HFFc6 (cell line): ENCODE results near the gene HKDC1. TPM values are rescaled to one million over a fixed set of nuclear protein-coding genes. Genes with fewer than 3 reads are reported as not detected.

Experiments used
- DNase-seq: peaks from one replicate; pipeline ENCODE4 v3.0.0-alpha.2; 2018
- H3K27ac Mint-ChIP-seq: 2 replicates; pipeline ENCODE4 v1.8.0; 2020; ENCODE audit warnings: mild to moderate bottlenecking, mixed read lengths
- H3K27me3 Mint-ChIP-seq: 2 replicates; pipeline ENCODE4 v1.8.0; 2021; ENCODE audit warnings: mild to moderate bottlenecking, moderate library complexity, mixed read lengths; ENCODE audit not compliant: insufficient read depth
- H3K36me3 Mint-ChIP-seq: 2 replicates; pipeline ENCODE4 v1.8.0; 2021; ENCODE audit warnings: low read depth, mixed read lengths
- H3K4me1 Mint-ChIP-seq: 2 replicates; pipeline ENCODE4 v1.8.0; 2020; ENCODE audit warnings: low read depth, mixed read lengths
- H3K4me3 Mint-ChIP-seq: 2 replicates; pipeline ENCODE4 v1.8.0; 2020; ENCODE audit warnings: mild to moderate bottlenecking, moderate library complexity, mixed read lengths
- H3K9me3 Mint-ChIP-seq: 2 replicates; pipeline ENCODE4 v1.8.0; 2020; ENCODE audit warnings: mild to moderate bottlenecking, mixed read lengths
- CTCF ChIP-seq: fragments of 200-600 bp; sonication (generic); IDR thresholded peaks from 2 replicates; pipeline ENCODE4 v1.5.0; 2021; ENCODE audit warnings: antibody characterized with exemption, mild to moderate bottlenecking
- total RNA-seq, 6 experiments: library from RNA; stranded (reverse); fragmentation: NEBNext Ultra II Directional; extraction: Animal tissue kit (Norgen Biotek cat#: 25700); gene quantifications; 2 replicates in 1 of 6; 3 replicates in 5 of 6; pipeline ENCODE4 v1.2.3, GENCODE V29; 2021

HKDC1 gene
- total RNA-seq, 6 experiments from 2014 or later, result 0.09 to 0.54 (median 0.42) TPM

DNA sequence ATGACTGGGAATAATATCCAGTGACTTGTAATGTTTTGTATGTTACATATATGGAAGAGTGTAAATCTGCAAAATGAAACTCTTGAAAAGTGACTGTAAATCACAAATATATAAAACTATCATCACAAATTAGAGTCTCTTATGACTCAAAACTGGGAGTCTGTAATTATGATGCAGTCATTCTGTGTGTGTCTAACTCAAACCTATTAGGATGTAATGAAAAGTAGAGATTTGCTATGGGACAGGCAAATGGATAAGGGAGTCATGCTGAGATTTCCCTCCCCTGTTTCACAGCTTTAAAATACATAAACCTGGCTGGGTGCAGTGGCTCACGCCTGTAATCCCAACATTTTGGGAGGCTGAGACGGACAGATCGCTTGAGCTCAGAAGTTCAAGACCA is 8.6 kb upstream of the HKDC1 start:
- peaks cover 15% of the 10 kb centered on the region for H3K4me1 Mint-ChIP-seq
- no peak for TF ChIP-seq CTCF
- H3K4me3 Mint-ChIP-seq, result no peak overlapping the region
- peaks cover 19% of the 10 kb centered on the region for H3K36me3 Mint-ChIP-seq
- no peak overlapping the region for H3K27ac Mint-ChIP-seq
- DNase-seq, result no peak
- H3K27me3 Mint-ChIP-seq, result no peaks in the 10 kb centered on the region
- no peaks in the 10 kb centered on the region for H3K9me3 Mint-ChIP-seq

GRCh38 chr10:69213591-69214311 is 6.4 kb upstream of the HKDC1 start:
- H3K27ac Mint-ChIP-seq, result no peak overlapping the region
- no peak for DNase-seq
- H3K9me3 Mint-ChIP-seq, result no peaks in the 10 kb centered on the region
- H3K36me3 Mint-ChIP-seq, result peaks cover 5% of the 10 kb centered on the region
- H3K4me1 Mint-ChIP-seq, result peaks cover 30% of the 10 kb centered on the region
- no peak for TF ChIP-seq CTCF
- no peak overlapping the region for H3K4me3 Mint-ChIP-seq
- H3K27me3 Mint-ChIP-seq, result no peaks in the 10 kb centered on the region

- DNase-seq, result no peak
- H3K27ac Mint-ChIP-seq, result no peak overlapping the region
- H3K4me1 Mint-ChIP-seq, result peaks cover 35% of the 10 kb centered on the region
- TF ChIP-seq CTCF, result no peak
- no peaks in the 10 kb centered on the region for H3K9me3 Mint-ChIP-seq
- H3K4me3 Mint-ChIP-seq, result no peak overlapping the region
- no peaks in the 10 kb centered on the region for H3K27me3 Mint-ChIP-seq
- H3K36me3 Mint-ChIP-seq, result no peaks in the 10 kb centered on the region
These were observed 5.4 kb upstream of the HKDC1 start for GRCh38 chr10:69214666-69215131.

DNA sequence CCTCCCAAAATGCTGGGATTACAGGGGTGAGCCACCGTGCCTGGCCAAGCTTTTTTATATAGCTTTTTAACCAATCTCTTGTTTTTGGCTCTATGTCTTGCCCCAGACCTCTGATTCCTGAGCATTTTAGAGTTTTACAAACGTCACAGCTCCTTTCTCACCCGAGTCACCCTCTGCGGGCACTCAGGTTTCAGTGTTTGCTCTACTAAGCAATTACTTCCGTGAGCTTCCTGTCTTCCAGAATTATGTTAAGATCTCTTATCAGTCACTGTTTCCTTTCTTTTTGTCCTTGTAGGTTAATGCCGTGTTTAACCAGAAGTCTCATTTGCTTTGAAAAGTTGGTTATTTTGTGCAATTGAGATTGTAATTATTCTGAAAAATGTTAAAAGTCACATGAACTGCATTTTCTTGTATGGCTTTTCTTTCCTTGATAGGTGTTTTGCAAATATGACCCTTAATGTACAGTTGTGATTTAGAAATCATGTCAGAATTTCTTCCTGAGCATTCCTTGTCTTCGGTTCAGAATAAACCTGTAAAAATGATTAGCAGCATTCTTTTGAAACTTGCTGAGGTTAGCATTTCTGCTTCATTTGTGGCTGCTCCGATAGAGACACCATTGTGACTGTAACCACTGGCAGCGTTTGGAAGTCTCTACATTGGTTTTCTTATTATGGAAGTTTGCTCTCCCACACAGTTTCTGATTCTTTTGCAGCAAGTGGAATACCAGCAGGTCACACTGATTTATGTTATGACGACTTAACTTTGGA is 4.5 kb upstream of the HKDC1 start:
- Mint-ChIP-seq H3K27ac (no peak overlapping the region; the same call in 1 of the 2 replicates), H3K4me3 (peak overlapping the region; percentile 33), H3K9me3 (no peaks in the 10 kb centered on the region), H3K36me3 (no peaks in the 10 kb centered on the region), H3K4me1 (peaks cover 37% of the 10 kb centered on the region), H3K27me3 (no peaks in the 10 kb centered on the region)
- no peak for TF ChIP-seq CTCF
- no peak for DNase-seq

- Mint-ChIP-seq H3K4me3 (no peak overlapping the region), H3K9me3 (no peaks in the 10 kb centered on the region), H3K27me3 (no peaks in the 10 kb centered on the region), H3K36me3 (no peaks in the 10 kb centered on the region), H3K4me1 (peaks cover 40% of the 10 kb centered on the region), H3K27ac (no peak overlapping the region)
- DNase-seq, result no peak
- no peak for TF ChIP-seq CTCF
These were observed 3.5 kb upstream of the HKDC1 start for GRCh38 chr10:69216577-69217118.
